ENCODE results near the gene INF2.
"Not testable (repeated sequence)": the region's sequence is repeated elsewhere in the genome, so short reads cannot be mapped to it uniquely, and the experiment has no call there.

INF2 gene

GRCh38 chr14:104689109-104689880, at the start of gene INF2:
TSS of gene INF2 (plus strand) at chr14:104689618. CDS start at chr14:104701366, 11,748 bp downstream.
- DNase-seq (ENCODE audit: low read depth): no peak

- DNase-seq (ENCODE audit: low read depth): peak; percentile 5
These were observed 49.4 kb upstream of the INF2 start for GRCh38 chr14:104639885-104640548.

- no peak for DNase-seq (ENCODE audit: low read depth)
These were observed 48.7 kb upstream of the INF2 start for GRCh38 chr14:104640681-104641080.

DNA sequence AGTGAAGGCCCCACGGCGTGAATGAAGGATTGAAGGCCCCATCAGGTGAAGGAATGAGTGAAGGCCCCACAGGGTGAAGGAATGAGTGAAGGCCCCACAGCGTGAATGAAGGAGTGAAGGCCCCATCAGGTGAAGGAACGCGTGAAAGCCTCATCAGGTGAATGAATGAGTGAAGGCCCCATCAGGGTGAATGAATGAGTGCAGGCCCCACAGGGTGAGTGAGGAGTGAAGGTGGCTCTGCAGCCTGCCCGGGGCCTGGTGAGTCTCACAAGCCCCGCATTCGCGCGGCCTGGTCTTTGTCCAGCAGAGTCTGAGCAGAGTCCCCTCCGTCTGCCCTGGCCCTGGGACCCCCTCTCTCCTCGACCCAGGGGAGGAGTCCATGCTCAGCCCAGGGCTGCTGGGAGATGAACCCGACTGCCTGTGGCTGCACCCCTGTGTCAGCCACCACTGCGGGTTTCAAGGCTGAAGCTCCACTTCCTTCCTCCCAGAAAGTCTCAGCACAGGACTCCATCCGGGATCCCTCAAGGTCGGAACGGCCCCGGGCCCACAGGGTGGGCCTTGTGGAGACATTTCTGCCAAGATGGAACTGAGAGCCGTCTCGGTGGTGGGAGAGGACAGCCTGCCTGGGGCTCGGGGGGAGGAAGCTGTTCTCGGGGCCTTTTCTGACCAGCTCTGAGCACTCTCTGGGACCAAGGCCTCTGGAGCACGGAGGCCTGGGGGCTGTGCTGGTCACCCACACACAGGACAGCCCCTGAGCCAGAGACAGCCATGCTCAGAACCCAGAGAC, 47.5 kb upstream of the INF2 start:
- no peak for DNase-seq (ENCODE audit: low read depth)

GRCh38 chr14:104642540-104642868, 46.9 kb upstream of the INF2 start:
- DNase-seq (ENCODE audit: low read depth): no peak

GRCh38 chr14:104643306-104643705, 46.1 kb upstream of the INF2 start:
- DNase-seq (ENCODE audit: low read depth): no peak

DNA sequence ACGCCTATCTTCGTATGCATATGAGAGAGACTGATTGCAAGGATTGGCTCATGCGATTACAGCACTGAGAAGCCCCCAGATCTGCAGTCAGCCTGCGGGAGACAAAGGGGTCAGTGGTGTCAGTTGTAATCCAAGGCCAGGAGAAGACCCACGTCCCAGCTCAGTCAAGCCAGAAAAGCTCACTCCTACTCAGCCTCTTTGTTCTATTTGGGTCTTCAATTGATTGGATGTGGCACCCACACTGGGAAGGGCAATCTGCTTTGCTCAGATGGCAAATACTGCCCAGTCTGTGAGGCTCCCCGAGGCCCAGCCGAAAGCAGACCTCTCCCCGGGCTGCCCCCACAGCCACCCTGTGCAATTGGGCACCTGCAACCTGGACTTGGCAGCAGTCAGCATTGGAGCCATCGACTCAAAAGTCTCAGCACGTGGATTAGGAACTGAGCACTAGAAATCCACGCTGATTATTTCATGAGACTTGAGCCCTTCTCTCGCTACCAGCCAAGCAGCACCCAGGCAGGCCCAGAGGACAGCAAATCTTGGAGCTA, 45.3 kb upstream of the INF2 start:
- DNase-seq (ENCODE audit: low read depth): no peak

GRCh38 chr14:104644656-104645378, 44.6 kb upstream of the INF2 start:
- DNase-seq (ENCODE audit: low read depth): no peak

- DNase-seq (ENCODE audit: low read depth): no peak
These were observed 41.9 kb upstream of the INF2 start for GRCh38 chr14:104647467-104648043.

DNA sequence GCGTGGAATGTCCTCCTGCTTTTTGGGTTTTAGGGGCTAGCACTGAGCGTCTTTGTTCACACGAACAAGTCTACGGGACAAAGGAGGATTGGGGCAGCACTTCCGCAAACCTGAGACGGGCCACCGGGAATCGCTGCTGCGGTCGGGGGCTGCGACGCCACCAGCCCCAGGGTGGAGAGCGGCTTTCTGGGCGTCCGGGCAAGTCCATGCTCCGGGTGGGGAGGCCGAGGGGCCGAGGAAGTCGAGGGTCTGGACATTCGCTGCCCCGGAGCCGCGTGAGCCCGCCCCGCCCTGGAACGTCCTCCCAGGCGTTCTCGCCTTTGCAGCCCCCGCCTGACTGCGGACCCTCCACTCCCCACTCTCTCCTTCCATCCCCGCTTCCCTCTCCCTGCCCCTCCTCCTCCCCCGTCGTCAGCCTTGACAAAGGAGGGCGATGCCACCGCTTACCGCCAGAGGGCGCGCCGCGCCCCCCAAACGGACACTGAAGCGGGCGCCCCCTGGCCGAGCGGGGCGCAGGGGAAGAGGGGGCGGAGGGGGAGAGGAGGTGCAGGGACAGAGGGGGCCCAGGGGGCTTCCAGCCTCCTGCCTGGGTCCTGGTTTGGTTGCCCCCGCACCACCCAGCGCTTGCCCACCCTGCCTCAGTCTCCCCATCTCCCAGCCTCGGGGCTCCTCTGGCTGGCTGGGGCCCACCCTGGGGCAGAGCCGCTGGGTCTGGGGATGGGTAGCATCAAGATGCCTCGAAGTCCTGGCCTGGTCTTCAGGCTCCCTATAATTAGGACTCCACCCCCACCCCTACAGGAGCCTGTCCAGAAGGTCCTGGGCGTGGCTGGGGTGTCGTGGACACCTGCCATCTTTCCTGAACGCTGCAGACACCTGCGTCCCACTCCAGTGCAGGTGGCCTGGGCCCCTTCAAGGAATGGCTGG, 39.1 kb upstream of the INF2 start:
- DNase-seq (ENCODE audit: low read depth): peak; percentile 14

DNA sequence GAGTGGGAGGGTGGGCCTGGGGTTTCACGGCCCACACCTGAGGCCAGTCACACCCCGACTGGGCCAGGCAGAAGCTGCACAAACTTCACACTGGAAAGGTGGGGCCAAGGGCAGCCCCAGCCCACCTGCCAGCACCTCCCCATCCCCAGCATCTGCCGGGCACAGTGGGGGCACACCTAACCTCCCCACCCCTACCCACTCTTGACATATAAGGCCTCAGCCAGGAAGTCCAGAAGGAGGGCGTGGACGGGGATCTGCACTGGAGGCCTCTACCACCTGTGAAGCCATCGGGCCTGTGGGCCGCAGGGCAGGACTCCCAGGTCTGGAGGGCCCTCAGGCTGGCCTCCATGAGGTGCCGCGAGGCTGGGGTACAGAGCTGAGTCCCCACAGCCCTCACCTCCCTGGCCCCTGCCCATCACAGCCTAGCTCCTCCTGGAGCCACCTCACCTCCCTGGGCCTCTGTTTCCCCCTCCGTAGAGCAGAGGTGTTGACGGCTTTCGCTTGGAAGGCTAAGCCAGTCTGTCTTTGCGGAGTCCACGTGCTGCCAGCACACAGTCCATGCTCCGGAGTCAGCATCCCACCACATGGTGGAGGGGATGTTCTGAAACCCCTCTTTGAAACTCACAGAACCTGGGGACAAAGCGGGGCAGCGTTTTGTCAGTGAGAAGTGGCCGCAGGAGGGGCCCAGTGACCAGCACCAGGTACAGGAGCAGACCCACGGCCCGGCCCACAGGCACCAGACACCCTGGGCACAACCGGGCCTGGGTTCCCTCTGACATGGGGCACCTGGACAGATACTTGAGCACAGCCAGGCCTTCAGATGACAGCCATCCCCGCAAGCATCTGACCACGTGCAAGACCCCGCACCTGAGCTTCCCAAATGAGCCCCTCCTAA, 38.2 kb upstream of the INF2 start:
- no peak for DNase-seq (ENCODE audit: low read depth)

- no peak for DNase-seq (ENCODE audit: low read depth)
These were observed 37.5 kb upstream of the INF2 start for GRCh38 chr14:104651876-104652260.

DNA sequence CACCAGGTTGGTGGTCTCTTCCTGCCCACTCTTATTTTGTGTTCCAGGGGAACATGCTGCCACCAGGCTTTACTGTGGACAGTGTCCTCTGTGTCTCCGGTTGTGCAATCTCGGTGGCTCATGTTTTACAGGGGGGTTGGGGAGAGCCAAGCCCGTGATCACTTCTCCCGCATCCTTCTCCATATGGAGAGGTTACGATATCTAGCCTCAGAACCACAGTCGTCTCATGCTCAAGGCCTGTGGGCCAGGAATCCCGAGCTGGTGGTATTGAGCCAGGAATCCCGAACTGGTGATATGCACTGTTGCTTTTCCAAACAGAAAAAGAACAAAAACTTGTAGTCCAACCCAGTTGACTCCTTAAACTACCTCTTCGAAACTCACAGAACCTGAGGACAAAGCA, 37.0 kb upstream of the INF2 start:
- DNase-seq (ENCODE audit: low read depth): no peak

DNA sequence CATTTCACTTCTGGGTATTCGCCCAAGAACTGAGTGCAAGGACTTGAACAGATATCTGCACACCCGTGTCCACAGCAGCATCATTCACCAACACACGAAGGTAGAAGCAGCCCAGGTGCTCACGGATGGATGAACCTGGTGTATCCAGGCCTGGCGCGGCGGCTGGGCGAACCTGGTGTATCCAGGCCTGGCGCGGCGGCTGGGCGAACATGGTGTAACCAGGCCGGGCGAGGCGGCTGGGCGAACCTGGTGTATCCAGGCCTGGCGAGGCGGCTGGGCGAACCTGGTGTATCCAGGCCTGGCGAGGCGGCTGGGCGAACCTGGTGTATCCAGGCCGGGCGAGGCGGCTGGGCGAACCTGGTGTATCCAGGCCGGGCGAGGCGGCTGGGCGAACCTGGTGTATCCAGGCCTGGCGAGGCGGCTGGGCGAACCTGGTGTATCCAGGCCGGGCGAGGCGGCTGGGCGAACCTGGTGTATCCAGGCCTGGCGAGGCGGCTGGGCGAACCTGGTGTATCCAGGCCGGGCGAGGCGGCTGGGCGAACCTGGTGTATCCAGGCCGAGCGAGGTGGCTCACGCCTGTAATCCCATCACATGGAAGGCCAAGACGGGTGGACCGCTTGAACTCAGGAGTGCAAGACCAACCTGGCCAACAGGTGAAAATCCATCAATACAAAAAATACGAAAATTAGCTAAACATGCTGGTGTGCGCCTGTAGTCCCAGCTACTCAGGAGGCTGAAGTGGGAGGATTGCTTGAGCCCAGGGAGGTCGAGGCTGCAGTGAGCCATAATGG, 36.1 kb upstream of the INF2 start:
- not testable (repeated sequence) for DNase-seq (ENCODE audit: low read depth)

DNA sequence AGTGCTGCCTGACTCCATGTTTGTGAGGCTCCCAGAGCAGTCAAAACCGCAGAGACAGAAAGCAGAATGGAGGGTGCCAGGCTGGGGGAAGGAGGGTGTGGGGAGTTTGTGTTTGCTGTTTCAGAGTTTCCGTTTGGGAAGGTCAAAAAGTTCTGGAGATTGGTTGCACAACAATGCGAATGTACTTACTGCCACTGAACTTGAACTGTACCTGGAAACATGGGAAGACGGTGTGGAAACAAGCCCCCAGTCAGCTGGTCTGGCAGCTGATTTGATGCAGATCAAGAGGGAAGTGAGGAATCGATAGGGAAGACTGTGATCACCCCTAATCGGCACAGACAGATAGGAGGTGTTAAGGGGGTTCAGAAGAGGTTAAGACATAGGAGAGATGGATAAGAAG, 35.3 kb upstream of the INF2 start:
- no peak for DNase-seq (ENCODE audit: low read depth)

- DNase-seq (ENCODE audit: low read depth): no peak
These were observed 34.1 kb upstream of the INF2 start for GRCh38 chr14:104655128-104655848.

DNA sequence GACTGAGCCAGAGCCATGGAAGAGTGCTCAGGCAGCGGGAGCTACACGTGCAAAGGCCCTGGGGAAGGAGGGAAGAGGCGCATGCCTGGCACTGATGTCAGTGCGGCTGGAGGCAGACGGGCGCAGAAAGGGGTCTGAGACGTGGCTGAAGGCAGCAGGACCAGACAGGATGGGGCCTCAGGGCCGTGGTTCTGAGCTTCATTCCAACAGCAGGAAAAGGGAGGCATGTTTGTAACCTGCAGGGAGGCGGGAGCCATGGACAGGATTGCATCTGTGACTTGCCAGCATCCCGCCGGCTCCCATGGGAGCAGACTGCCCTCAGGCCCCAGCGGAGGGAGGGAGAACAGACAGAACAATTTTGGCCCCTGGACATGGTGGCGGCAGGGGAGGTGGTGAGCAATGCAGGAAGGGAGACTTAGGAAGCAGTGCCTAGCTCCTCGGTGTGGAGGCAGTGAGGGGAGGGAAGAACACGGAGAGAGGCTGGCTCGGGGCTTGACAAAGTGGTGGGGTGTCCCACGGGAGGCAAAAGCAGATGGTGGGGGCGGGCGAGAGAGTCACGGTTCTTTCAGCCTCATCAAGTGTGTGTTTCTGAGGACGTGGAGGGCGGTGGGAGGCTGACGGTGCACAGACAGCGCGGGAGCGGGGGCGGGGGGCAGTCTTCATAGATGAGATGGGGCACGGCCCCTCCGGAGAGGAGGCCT, 33.3 kb upstream of the INF2 start:
- no peak for DNase-seq (ENCODE audit: low read depth)

Measured in fibroblast of the conjunctiva (primary cell).